Spleen (tissue), 11 donors: Measurements from ENCODE around the gene IRAG1. TPM values are rescaled to one million over a fixed set of nuclear protein-coding genes. Genes with fewer than 3 reads are reported as not detected.
"Not testable (repeated sequence)": the region's sequence is repeated elsewhere in the genome, so short reads cannot be mapped to it uniquely, and the experiment has no call there.

Experiments used
- DNase-seq: peaks from one replicate; pipeline ENCODE4 v3.0.0-alpha.2; 2020
- H3K27ac ChIP-seq, 8 donors: fragments of 200-600 bp; sonication (generic) in 7 of 8; 1 replicate in 4 of 8; 2 replicates in 4 of 8; pipeline versions ENCODE4 v1.5.0 to v1.8.0; 2016 to 2021; ENCODE audit warnings: inconsistent platforms in 4 of 8, mild to moderate bottlenecking in 4 of 8, moderate library complexity in 1 of 8
- H3K27me3 ChIP-seq, 7 donors: fragments of 200-600 bp; sonication (generic) in 6 of 7; replicated peaks in 1 of 7; 1 replicate in 4 of 7; 2 replicates in 3 of 7; pipeline versions ENCODE4 v1.5.0 to v1.8.0; 2016 to 2021; ENCODE audit warnings: inconsistent platforms in 3 of 7, mild to moderate bottlenecking in 1 of 7
- H3K36me3 ChIP-seq, 6 donors: fragments of 200-600 bp; sonication (generic) in 5 of 6; 1 replicate in 4 of 6; 2 replicates in 2 of 6; pipeline versions ENCODE4 v1.5.0 to v1.8.0; 2016 to 2021; ENCODE audit warnings: inconsistent platforms in 2 of 6
- H3K4me1 ChIP-seq, 6 donors: fragments of 200-600 bp; sonication (generic) in 5 of 6; 1 replicate in 3 of 6; 2 replicates in 3 of 6; pipeline versions ENCODE4 v1.5.0 to v1.8.0; 2016 to 2021; ENCODE audit warnings: inconsistent platforms in 3 of 6
- H3K4me3 ChIP-seq, 8 donors: fragments of 200-600 bp; sonication (generic) in 7 of 8; 1 replicate in 4 of 8; 2 replicates in 4 of 8; pipeline versions ENCODE4 v1.5.0 to v1.8.0; 2016 to 2021; ENCODE audit warnings: inconsistent platforms in 4 of 8, mild to moderate bottlenecking in 4 of 8, moderate library complexity in 2 of 8
- H3K9me3 ChIP-seq, 8 donors: fragments of 200-600 bp; sonication (generic) in 7 of 8; 1 replicate in 4 of 8; 2 replicates in 4 of 8; pipeline versions ENCODE4 v1.5.0 to v1.8.0; 2016 to 2021; ENCODE audit warnings: inconsistent platforms in 4 of 8
- CTCF ChIP-seq, 11 experiments: fragments of 200-600 bp in 7 of 11; fragments of 450-650 bp in 4 of 11; sonication (generic) in 4 of 11; IDR thresholded peaks in 8 of 11; conservative IDR thresholded peaks in 3 of 11; 1 replicate in 7 of 11; 2 replicates in 4 of 11; pipeline versions ENCODE4 v1.4.0 to v1.8.0; 2016 to 2021; ENCODE audit warnings: antibody characterized with exemption in 11 of 11, inconsistent platforms in 4 of 11, mild to moderate bottlenecking in 1 of 11
- POLR2A ChIP-seq, 3 donors: fragments of 450-650 bp; IDR thresholded peaks; one replicate each; pipeline ENCODE4 v1.5.1; 2017; ENCODE audit warnings: antibody characterized with exemption in 3 of 3, mild to moderate bottlenecking in 1 of 3
- POLR2AphosphoS5 ChIP-seq, 3 donors: sonication (generic); formaldehyde crosslinking; IDR thresholded peaks; one replicate each; pipeline ENCODE4 v1.5.1; 2017; ENCODE audit warnings: antibody characterized with exemption in 3 of 3
- WGBS, 5 donors: extraction: QIAGEN DNeasy Blood & Tissue Kit in 3 of 5; methylation state at CpG; one replicate each; pipeline versions ENCODE4 v1.1.5 to v1.1.7; 2013 to 2018; 5-methylcytosine and 5-hydroxymethylcytosine counted together
- intact Hi-C: fragments of 100-400 bp; cut with DNase I; formaldehyde crosslinking; loops from one replicate; pipeline ENCODE4 v1.15.0; 2023; ENCODE audit warnings: low total_unique reads
- polyA plus RNA-seq, 3 donors: library from polyadenylated mRNA; stranded (reverse); fragments of 200-250 nt; gene quantifications; one replicate each; pipeline ENCODE4 v1.2.1, GENCODE V29; 2013
- total RNA-seq, 7 donors: library from RNA; depleted of rRNA in 3 of 7; stranded (reverse); fragments of >200 nt in 3 of 7; fragmentation: NEBNext Ultra II Directional in 4 of 7; extraction: Animal tissue kit (Norgen Biotek cat#: 25700) in 4 of 7; gene quantifications; one replicate each; pipeline versions ENCODE4 v1.1.0 to v1.2.1, GENCODE V29; 2016 to 2021
- donor health status: healthy with polysubstance abuse.
- donor health status: DM: no; HTN: no; CAD: no; lungs with moderate emphysema.
- donor health status: DM: no; HTN: no; CAD: no.
- donor health status: Bipolar disorder and iron deficiency.
- donor health status: healthy.
- donor health status: DM: no; HTN: no; CAD: no.
- donor health status: DM: yes; HTN: yes; CAD: no.

The IRAG1 gene
- total and polyA plus RNA-seq, 10 donors = 2.8 to 15.6 (median 10.0) TPM

GRCh38 chr11:10683429-10683828 lies 10.1 kb downstream of the IRAG1 start:
- 52 to 88% (median 77%) methylated on average over 1 of the region's 1 CpG for WGBS, 5 donors

GRCh38 chr11:10680956-10681487 lies 12.5 kb downstream of the IRAG1 start:
- Histone ChIP-seq H3K4me3 (no peak overlapping the region), H3K9me3 (no peaks in the 10 kb centered on the region), H3K27me3 (no peaks in the 10 kb centered on the region), H3K27ac (no peak overlapping the region), H3K36me3 (no peaks in the 10 kb centered on the region), H3K4me1 (peaks cover 0 to 3% (median 1%) of the 10 kb centered on the region in 6 donors)
- WGBS, 5 donors = 92 to 100% (median 97%) methylated on average over 3 of the region's 3 CpGs
- no peak for DNase-seq
- TF ChIP-seq CTCF (IDR thresholded peaks at IDR 0.05 in 8 of 11, conservative IDR thresholded peaks at IDR 0.05 in 3 of 11) = no peak
- TF ChIP-seq POLR2AphosphoS5 (IDR thresholded peaks at IDR 0.05) = no peak
- no peak for TF ChIP-seq POLR2A (IDR thresholded peaks at IDR 0.05)
- intact Hi-C loops = no loop called here

More at GRCh38 chr11:10683429-10683828, 10.1 kb downstream of the IRAG1 start:
- no peak overlapping the region for H3K4me3 ChIP-seq
- intact Hi-C loops = no loop called here
- H3K27ac ChIP-seq = no peak overlapping the region
- TF ChIP-seq CTCF (IDR thresholded peaks at IDR 0.05 in 8 of 11, conservative IDR thresholded peaks at IDR 0.05 in 3 of 11) (no peak), POLR2A (IDR thresholded peaks at IDR 0.05) (no peak), POLR2AphosphoS5 (IDR thresholded peaks at IDR 0.05) (no peak)
- no peak for DNase-seq
- H3K4me1 ChIP-seq = no peaks in the 10 kb centered on the region
- no peaks in the 10 kb centered on the region for H3K9me3 ChIP-seq
- no peaks in the 10 kb centered on the region for H3K27me3 ChIP-seq
- no peaks in the 10 kb centered on the region for H3K36me3 ChIP-seq

- intact Hi-C loops, H3K36me3 ChIP-seq, DNase-seq, H3K27ac ChIP-seq, H3K9me3 ChIP-seq, H3K4me3 ChIP-seq, H3K27me3 ChIP-seq: not testable (repeated sequence)
- WGBS, 5 donors = 77 to 100% (median 94%) methylated on average over 1 of the region's 1 CpG
- H3K4me1 ChIP-seq = peaks cover under 1 to 10% (median 8%) of the 10 kb centered on the region in 6 donors
Measured at GRCh38 chr11:10680279-10680678, 13.3 kb downstream of the IRAG1 start.

- no peak for DNase-seq
- TF ChIP-seq CTCF (IDR thresholded peaks at IDR 0.05 in 8 of 11, conservative IDR thresholded peaks at IDR 0.05 in 3 of 11) (no peak), POLR2AphosphoS5 (IDR thresholded peaks at IDR 0.05) (no peak), POLR2A (IDR thresholded peaks at IDR 0.05) (no peak)
- H3K4me3 ChIP-seq = no peak overlapping the region
- H3K4me1 ChIP-seq = peaks cover 7 to 17% (median 15%) of the 10 kb centered on the region in 6 donors
- H3K36me3 ChIP-seq = no peaks in the 10 kb centered on the region
- intact Hi-C loops = no loop called here
- 48 to 72% (median 56%) methylated on average over 4 of the region's 4 CpGs for WGBS, 5 donors
- H3K27me3 ChIP-seq = peaks cover 0 to 13% (median 0%) of the 10 kb centered on the region in 7 donors
- H3K27ac ChIP-seq = no peak overlapping the region
- H3K9me3 ChIP-seq = no peaks in the 10 kb centered on the region
Measured at GRCh38 chr11:10679644-10680043, 13.9 kb downstream of the IRAG1 start.
